T-helper 1 cell (primary cell): ENCODE results near the gene ACER1.
"Not testable (repeated sequence)": the region's sequence is repeated elsewhere in the genome, so short reads cannot be mapped to it uniquely, and the experiment has no call there.

Source experiments
- DNase-seq, 5 donors: peaks; one replicate each; pipeline ENCODE4 v3.0.0-alpha.2; 2012 to 2020

Gene ACER1

DNA sequence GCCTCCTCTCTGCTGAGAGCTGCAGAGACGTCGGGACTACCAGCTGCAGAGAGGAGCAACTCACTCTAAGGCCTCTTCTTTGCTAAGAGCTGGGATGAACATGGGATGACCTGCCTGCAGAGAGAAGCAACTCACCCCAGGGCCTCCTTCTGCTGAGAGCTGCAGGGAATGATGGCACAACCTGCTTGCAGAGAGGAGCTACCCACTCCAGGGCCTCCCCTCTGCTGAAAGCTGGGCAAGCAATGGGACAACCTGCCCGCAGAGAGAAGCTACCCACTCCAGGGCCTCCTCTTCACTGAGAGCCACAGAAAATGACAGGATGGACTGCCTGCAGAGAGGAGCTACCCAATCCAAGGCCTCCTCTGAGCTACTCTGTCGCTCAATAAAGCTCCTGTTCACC lies 46.7 kb downstream of the ACER1 start:
- DNase-seq, result no peak

DNA sequence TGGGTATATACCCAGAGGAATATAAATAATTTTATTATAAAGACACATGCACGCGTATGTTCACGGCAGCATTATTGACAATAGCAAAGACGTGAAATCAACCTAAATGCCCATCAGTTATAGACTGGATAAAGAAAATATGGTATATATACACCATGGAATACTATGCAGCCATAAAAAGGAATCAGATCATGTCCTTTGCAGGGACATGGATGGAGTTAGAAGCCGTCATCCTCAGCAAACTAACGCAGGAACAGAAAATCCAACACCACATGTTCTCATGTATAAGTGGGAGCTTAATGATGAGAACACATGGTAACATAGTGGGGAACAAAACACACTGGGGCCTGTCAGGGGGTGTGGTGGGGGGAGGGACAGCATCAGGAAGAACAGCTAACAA lies 51.0 kb downstream of the ACER1 start:
- not testable (repeated sequence) for DNase-seq

DNA sequence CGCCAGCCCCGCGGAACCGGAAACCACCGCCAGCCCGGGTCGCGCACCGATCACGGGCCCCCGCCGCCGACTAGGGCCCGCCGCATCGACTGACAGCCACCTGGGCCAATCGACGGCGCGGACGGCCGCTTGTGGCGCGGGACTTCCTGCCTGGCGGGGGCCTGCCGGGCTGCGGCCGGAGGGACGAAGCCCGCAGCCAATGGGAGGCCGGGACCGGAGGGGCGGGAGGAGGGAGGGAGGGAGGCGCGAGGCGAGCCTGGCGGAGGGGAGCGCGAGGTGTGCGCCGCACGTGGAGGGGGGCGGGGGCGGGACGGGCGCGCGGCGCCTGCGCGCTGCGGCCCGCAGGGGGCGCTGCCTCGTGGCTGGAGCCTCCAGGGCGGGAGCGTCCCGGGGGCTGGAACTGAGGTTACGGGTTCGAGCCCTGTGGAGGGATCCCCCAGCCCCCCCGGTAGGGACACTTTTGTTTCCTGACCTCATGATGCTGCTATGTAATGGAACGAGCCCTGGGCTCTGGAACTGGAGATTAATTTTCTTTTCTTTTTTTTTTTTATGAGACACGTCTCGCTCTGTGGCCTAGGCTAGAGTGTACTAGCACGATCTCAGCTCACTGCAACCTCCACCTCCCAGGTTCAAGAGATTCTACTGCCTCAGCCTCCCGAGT lies 53.4 kb downstream of the ACER1 start, which contains the start of gene MLLT1:
MLLT1 (minus strand) TSS at position 45 of the 661 bp plus-strand sequence. CDS start 191 bp downstream, outside the sequence.
- DNase-seq, result peak; percentile 87 to 98 (median 91)

DNA sequence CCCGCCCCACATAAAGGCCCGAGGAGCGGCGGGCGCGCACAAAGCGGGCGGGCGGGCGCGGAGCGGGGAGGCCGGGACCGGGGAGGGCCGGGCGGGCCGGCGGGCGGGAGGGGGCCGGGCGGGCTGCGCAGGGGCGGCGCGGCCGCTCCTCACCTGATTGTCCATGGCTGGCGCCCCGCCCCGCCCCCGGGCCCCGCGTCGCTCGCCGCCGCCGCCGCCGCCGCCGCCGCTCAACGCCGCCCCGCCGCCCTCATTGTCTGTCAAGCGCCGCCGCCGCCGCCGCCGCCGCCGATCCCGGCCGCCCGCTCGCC lies 53.8 kb downstream of the ACER1 start:
- no peak for DNase-seq

DNA sequence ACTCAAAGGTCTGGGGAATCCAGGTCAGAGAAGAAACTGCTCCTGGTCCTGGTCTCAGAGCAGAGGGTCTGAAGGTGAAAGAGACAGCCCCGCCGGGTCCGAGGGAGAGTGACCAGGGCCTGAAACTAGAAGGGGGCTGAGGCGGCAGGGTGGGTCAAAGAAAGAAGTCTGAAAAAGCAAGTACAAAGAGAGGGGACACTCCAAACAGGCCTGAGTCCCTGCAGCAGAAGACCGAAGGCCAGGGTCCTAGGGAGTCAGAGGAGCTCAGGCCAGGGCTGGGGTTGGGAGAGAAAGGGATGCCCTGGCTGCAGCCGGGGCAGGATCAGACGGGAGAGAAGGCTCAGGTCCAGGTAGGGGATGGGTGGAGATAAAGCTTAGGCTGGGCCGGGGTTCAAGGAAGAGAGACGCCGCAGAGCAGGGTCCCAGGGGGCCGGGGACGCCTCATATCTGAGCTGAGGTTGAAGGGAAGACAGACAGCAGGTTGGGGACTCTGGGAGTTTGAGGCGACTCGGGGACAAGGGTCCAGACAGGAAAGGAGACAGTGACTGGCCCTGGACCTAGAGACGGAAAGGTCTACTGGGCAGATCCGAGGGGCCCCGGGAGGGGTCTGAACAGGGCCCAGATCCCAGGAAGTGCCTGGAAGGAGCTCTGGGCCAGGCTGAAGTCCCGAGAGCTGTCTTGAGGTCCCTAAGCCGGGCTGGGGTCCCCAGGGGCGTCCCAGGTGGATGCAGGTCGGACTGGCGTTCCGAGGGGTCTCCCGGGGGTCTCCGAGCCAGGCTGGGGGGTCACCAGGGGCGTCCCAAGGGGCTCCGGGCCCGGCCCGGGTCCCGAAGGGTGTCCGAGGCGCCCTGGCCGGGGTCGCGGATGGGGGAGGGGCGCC lies 54.4 kb downstream of the ACER1 start:
- DNase-seq, result no peak

DNA sequence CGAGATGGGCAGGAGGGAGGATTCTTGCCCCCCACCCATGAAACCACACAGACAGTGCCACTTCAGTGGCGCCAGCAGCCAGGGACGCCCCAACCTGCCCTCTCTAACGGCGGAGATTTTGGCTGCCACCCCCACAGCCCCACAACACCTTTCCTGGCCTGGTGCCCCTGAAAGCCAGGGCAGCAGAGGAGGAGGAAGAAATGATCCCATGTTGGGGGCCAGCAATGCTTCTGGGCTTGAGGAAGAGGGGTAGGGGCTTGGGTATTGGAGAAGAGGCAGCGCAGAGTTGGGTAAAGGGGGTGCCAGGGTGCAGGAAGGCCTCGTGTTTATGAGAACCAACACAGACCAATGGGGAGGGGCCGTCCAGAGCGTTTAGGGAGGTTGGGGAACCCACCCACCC lies 55.4 kb downstream of the ACER1 start:
- no peak for DNase-seq

DNA sequence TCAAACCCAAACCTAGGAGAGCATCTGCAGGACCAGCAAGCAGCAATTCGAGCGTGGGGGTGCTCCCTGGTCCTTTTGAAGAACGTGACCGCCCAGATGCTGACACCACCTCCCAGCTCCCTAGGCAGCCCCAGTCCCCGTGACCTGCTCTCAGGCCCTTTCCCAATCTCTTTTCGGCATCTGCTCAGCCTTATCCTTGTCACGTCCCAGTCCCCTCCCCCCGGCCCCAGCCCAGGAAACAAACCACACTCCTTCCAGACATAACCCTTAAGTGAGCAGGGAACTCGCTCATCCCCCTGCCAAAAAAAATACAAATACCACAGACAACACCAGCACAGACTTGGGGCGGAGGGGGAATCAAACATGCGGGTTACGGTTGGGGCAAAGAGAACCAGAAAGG lies 57.0 kb downstream of the ACER1 start:
- no peak for DNase-seq

DNA sequence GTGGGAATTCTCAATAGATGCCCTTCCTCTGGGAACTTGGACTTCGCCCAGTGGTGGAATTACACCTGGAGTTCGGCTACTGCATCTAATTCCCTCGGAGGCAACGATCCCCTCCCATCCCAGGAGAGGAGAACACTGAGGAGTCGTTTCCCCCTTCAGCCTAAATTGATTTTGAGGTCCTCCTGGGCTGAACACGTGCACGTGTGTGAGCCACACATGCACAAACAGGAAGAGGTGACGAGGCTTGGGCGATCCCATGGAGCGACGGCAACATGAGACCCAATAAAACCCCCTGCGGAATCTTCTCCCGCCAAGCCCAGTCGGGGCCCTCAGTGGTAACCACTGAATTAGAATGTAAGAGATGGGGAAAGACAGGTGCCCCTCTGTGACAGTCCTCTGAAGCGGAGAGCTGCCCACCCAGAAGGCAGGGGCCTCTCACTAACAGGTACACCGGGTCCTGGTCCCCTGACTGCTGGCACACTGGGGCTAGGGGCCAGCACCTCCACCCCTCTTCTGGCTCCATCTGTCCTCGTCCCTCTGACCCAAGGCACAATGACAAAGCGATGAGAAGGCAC lies 58.2 kb downstream of the ACER1 start:
- no peak for DNase-seq

DNA sequence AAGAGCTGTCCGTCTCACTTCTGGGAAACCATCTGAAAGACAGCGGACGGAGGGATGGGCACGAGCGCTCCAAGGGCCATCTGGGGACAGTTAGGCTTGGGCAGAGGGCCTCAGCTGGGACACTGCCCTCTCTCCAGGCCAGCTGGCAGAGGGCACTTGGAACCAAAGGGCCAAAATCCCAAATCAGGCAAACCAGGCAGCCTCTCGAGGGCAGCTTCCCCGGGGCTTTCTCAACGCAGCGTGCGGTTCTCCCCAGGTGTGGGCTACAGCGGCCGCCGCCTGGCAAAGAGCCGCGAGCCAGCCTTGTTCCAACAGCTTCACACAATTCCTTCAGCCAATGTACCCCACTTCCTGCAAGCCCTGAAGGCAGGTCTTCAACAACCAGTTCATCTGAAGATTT lies 58.7 kb downstream of the ACER1 start:
- no peak for DNase-seq

DNA sequence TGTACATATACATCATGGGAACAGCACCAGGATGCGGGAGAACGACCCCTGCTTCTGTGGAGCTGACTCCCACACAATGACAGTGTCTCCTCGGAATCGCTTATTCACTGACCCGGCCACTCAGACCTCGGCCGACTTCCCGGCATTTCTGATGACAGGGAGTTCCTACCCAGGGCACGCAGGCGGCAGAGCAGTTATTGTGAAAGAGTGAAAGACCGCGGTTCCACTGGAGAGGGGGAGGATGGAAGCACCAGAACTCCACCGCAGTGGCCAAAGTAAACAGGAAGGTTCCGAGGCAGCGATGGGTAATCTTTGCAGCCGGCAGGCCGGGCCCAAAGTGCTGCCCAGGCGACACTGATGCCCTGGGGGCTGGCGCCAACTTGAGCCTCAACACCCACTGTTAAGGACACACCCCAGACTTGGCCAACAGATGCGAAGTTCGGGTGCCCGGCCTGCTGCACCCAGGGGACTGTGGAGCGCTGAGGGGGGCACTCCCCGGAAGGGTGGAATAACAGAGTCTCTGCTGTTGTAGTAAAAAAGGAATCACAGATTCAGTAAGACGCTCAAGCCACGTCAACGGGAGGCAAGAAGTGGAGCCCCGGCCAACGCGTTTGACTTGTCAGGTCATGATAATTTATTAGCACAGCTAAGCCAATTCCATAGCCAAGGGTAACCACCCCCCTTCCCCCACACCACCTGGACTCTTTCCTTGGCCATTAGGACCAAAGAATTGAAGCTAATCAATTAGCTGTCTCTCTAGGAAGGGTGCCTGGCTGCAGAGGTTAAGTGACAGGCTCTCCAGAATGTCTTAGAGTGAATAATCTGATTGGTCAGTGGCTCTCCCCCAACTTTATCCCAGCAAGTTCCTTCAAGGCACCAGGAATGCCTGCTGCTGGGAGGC lies 59.5 kb downstream of the ACER1 start:
- DNase-seq, result no peak

DNA sequence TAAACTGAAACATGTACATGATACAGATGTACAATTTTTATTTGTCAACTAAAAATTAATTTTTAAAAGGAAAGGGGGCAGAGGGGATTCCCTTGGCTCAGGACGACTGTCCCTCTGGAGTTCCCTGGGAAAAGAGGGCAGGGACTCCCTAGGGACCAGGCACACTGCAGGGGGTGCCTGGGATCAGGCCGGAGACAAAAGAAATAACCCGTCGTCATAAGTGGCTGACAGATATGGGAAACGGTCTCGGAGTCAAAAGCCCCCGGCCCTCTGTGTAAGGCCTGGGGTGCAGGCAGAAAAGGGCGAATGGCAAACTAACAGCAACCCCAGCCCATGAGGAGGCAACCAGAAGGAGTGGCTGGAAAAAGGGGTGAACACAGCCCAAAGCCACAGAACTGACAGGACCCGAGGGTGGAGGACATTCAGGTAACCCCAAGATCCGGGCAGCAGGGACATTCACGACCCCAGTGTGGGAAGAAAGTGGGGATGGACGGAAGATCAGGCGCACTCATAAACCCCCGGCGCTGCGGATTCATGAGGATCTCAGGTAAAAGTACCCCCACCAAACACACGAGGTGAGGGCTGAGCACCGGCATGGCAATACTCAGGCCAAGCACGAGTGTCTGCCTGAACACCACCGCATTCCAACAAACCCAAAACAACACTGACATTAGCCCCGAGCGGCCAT lies 60.4 kb downstream of the ACER1 start:
- no peak for DNase-seq

DNA sequence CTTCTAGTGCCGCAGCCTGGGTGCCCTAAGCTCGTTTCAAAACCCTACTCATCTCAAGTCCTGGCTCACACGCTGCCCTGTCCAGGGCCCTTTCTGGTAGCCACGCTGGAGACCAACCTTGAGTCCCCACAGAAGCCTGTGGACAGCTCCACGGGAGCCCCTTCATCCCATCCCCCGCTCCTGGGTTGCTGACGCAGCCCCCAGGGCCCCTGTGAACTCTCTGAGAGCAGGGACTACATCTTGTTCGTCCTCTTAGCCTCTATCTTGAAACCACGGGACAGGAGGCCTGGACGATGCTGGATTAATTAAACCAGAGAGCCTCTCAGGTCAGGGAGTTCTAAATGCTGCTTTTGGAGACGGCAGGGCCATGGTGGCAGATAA lies 61.0 kb downstream of the ACER1 start:
- no peak for DNase-seq

DNA sequence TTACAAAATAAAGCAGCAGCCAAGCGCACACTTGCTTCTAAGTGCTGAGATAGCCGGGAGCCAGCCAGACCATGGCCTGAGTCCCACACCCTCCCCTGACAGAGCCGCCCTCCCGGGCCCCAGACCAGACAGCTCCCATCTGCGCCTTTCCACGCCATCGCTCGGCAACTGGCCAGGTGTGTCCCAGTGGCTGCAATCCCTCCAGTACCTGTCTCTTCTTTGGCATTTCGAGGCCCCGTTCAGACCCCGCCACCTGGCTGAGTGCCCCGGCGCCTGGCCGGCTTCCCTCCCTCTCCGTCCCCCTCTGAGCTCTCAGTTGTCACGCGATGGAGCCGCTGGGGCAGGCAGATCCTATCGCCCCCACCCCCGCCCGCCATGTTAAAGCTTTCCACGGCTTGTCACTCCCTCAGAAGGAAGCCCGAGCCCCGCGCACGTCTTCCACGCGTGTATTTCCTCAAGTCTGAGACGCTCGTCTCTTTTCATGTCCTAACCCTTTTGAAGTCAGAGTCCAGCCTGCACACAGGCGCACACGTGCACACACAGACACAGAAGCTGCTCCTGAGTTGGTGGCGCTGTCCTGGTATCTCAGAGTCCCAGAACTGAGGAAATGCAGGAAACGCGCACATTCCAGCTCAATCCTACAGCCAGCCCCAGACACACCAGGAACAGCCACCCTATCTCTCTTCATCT lies 61.5 kb downstream of the ACER1 start:
- no peak for DNase-seq

DNA sequence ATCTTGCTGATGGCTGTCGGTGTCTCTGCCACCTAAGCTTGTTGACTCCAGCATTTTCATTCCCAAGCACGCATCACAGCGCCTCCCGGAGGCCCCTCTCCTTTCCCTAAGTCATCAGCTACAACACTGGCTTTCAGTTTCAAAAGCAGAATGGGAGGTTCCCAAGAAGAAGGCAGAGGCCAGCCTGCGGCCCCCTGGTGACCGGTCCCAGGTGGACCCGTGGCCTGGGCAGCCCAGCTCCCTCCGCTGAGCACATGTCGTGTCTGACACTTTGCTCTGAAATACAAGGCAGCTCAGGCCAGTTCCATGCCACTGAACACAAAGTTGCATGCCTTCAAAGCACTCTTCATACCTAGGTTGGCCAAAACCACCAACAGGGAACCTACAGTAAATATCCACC lies 62.2 kb downstream of the ACER1 start:
- no peak for DNase-seq

DNA sequence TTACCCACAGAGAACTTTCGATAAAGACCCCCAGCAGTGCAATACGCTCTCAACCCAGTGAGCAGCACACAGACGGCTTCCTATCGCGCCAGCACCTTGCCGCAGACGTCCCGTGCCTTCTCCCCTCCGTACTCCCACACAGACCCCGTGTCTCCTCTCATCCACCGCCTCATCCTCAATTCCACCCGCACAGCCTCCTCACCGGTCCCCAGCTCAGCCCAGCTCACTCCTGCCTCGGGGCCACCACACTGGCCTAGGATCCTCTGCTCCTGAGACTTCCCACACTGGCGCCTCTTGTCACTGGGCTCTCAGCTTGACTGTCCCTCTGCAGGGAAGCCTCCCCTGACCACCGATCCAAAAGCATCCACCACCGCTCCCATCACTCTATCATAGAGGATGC lies 62.6 kb downstream of the ACER1 start:
- DNase-seq, result no peak

DNA sequence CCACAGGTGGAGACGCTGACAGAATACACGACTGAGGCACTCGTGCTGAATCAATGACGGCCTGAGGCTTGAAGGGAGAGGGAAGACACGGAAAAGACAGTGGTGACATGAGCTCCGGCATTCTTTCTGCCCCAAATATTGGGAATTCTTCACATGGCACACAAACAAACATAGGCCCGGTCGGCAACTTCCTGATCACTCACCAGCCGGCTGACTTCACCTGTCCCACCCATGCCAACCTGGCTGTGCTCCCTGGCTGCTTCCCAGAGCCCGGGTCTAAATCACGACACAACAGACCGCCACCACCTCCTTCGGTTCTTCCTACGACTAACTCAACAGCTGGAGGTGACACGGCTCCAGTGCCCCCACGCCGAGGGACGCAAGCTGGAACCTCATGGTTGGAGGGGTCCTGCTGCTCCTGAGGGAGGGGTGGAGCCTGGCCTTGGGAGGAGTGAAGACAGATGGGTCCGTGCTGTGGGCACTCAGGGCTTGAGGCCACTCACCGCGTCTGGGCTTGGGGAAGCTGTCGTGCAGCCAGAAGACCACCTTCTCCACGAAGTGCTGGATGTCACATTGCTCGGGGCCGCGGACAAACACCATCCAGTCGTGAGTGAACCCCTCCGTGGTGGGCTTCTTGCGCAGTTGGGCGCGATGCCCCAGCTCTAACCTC lies 63.2 kb downstream of the ACER1 start:
- DNase-seq, result no peak

DNA sequence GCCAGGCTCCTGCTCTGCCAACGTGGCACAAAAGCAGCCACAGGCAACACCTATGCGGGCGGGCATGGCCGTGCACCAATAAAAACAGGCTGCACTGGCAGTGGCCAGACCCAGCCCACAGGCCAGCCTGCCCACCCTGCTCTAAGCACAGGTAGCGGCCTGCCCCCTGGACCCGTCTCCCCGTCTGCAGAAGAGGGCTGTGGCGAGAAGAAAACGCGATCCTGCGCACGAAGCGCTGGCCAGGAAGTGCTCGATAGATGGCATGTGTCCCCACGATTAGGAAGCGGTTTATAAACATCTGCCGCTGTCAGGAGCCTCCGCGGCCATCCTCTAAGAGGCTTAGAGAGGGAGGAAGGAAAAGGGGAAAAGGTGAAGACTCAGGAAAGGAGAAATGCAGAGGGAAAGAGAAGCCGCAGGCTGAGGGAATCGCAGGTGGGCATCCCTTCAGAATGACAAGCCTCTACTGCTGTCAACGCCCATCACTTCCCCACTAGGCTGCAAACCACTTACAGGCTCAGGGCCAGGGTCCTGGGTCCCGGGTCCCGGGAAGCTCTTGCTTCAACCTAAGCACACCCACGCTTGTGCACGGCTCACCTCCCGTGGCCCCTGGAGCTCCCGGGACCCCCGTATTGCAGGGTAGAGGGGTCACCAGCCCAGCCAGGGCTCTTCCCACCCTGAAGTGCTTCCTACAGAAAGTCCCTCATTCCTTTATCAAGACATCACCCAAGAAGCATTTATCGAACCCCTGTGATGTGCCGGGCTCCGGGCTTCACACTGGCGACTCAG lies 64.1 kb downstream of the ACER1 start:
- DNase-seq, result no peak

DNA sequence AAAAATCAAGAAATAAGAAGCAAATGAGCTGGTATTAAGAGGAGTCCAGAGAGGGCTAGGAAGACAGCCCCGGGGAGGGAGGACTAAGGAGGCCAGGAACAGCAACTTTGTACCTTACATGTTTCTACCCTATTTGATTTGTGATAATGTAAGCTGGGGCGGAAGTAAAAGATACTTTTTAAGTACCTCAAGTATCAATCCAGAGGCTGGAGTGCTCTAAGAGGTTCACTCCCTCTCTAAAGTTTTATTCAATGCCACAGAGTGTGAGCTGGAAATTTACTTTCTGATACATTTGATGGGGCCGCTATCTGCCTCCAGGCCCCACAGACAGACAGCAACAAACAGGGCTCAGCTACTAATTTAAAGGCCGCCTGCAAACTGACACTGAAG lies 65.0 kb downstream of the ACER1 start:
- no peak for DNase-seq

DNA sequence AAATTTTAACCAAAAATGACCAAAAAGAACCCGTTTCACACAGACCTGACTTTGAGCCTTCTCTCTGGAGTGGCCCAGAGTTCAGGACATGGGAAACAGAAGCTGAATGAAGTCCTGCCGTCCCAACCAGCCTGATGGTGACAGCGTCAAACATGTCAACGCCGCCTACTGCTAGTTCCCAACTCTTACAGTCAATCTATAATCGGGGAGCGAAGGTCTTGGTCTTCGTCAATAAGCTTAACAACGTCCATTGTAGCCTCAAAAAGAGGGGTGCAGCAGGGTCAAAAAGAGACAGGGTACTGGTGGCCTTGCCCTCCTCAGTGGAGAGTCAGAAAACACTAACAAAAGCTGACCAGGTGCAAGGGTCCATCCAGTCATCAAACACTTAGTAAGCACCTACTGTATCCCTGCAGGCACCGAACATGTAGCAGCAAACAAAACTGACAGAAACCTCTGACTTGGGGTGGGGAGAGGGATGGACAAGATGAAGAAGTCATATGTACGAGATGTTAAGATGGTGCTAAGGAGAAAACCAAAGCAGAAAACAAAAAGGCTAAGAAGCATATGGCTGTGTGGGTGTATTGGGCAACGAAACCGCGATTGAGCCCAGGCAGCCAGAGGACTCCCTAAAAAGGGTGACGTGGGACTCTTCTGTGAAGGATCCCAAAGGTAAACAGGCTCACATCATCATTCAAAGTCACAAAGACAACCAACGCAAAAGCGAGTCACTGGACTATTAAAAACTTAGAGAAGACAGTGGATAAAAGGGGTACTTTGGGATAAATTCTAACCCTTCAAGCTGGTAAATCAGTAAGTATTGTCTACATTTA lies 65.6 kb downstream of the ACER1 start:
- DNase-seq, result no peak
